K562 (cell line): Measurements from ENCODE around the gene TTC9C. TPM values are rescaled to one million over a fixed set of nuclear protein-coding genes. Genes with fewer than 3 reads are reported as not detected.

ENCODE experiments used
- ATAC-seq: fragments of 200-7000 bp; cut with Tn5 transposase; 3 replicates; pipeline ENCODE4 v1.9.1; 2020; ENCODE audit warnings: moderate library complexity
- BruUV-seq: library from RNA; stranded (reverse); fragments of 400-500 nt; replicated peaks from 2 replicates; lab custom pipeline; 2021; lab: Mats Ljungman, UMichigan
- CTCF ChIA-PET: fragments of 300-600 bp; formaldehyde crosslinking; extraction: SDS; loops from one replicate; lab custom pipeline; 2021; ENCODE audit warnings: low intra/inter-chr PET ratio; lab: Yijun Ruan, JAX
- POLR2A ChIA-PET: fragments of 300-600, 350-650 bp; sonication (Branson Sonifier 250); formaldehyde crosslinking; extraction: SDS; loops from one replicate; lab custom pipeline; 2021; ENCODE audit warnings: antibody characterized with exemption, inconsistent platforms; lab: Yijun Ruan, JAX
- DNase-seq, 4 experiments: peaks; one replicate each; pipeline versions ENCODE4 v3.0.0 to v3.0.0-alpha.2; 2011 to 2018; ENCODE audit warnings: low spot score in 3 of 4, mixed read lengths in 3 of 4; ENCODE audit errors: extremely low read depth in 1 of 4
- FAIRE-seq: peaks from 2 replicates; lab custom pipeline; 2011; peaks lifted over from hg19 to GRCh38; lab: Jason Lieb, UNC
- H2AFZ ChIP-seq: 2 replicates; pipeline ENCODE4 v1.6.0; 2011; ENCODE audit warnings: low read depth, low read length, control low read depth, inconsistent platforms
- H3K27ac ChIP-seq: fragments of 200-600 bp; 3 replicates; pipeline ENCODE4 v1.8.0; 2011; ENCODE audit warnings: low read depth, mild to moderate bottlenecking, control low read depth, inconsistent platforms, low read length, moderate library complexity, mixed read lengths; ENCODE audit errors: extremely low read depth
- H3K27me3 ChIP-seq, 2 experiments: fragments of 300-600 bp in 1 of 2; 2 replicates in 1 of 2; 3 replicates in 1 of 2; pipeline versions ENCODE4 v1.6.0 to v1.8.0; 2011; ENCODE audit warnings: inconsistent platforms in 2 of 2, low read length in 2 of 2, mild to moderate bottlenecking in 1 of 2, mixed read lengths in 1 of 2, moderate library complexity in 1 of 2; ENCODE audit not compliant: control insufficient read depth in 2 of 2, insufficient read depth in 2 of 2
- H3K36me3 ChIP-seq: fragments of 300-600 bp; 3 replicates; pipeline ENCODE4 v1.8.0; 2011; ENCODE audit warnings: mild to moderate bottlenecking, low read length, inconsistent platforms; ENCODE audit not compliant: control insufficient read depth, insufficient read depth
- H3K4me1 ChIP-seq, 2 experiments: fragments of 200-600 bp in 1 of 2; replicated peaks in 1 of 2; 2 replicates in 1 of 2; 3 replicates in 1 of 2; pipeline versions ENCODE4 v1.5.1 to v1.8.0; 2011; ENCODE audit warnings: inconsistent platforms in 2 of 2, low read length in 2 of 2, mild to moderate bottlenecking in 1 of 2, mixed read lengths in 1 of 2, moderate library complexity in 1 of 2; ENCODE audit not compliant: control insufficient read depth in 2 of 2, insufficient read depth in 2 of 2
- H3K4me2 ChIP-seq: 2 replicates; pipeline ENCODE4 v1.6.1; 2011; ENCODE audit warnings: low read length, control low read depth, inconsistent platforms, mixed read lengths; ENCODE audit not compliant: insufficient read depth
- H3K4me3 ChIP-seq: fragments of 200-600 bp; sonication (generic), shearing (Covaris generic); 2 replicates; pipeline ENCODE4 v1.5.1; 2016; ENCODE audit warnings: control low read depth, inconsistent platforms
- H3K79me2 ChIP-seq: fragments of 200-600 bp; 3 replicates; pipeline ENCODE4 v1.8.0; 2011; ENCODE audit warnings: low read length, inconsistent platforms; ENCODE audit not compliant: control insufficient read depth, insufficient read depth
- H3K9ac ChIP-seq, 2 experiments: 2 replicates each; pipeline versions ENCODE4 v1.6.0 to v1.6.1; 2011; ENCODE audit warnings: low read depth in 2 of 2, low read length in 2 of 2, control low read depth in 1 of 2, inconsistent platforms in 1 of 2, mild to moderate bottlenecking in 1 of 2, mixed read lengths in 1 of 2; ENCODE audit not compliant: insufficient read depth in 1 of 2
- H3K9me1 ChIP-seq: one replicate; pipeline ENCODE4 v1.6.0; 2011; ENCODE audit warnings: inconsistent platforms, mild to moderate bottlenecking, low read length, moderate library complexity; ENCODE audit not compliant: control insufficient read depth, insufficient read depth
- H3K9me3 ChIP-seq: replicated peaks from 2 replicates; pipeline ENCODE4 v1.5.1; 2011; ENCODE audit warnings: low read depth, low read length, inconsistent platforms; ENCODE audit not compliant: control insufficient read depth, insufficient read depth
- H4K20me1 ChIP-seq: replicated peaks from 2 replicates; pipeline ENCODE4 v1.6.1; 2011; ENCODE audit warnings: low read length, inconsistent platforms, mixed read lengths; ENCODE audit not compliant: control insufficient read depth, insufficient read depth
- CBX5 ChIP-seq: IDR thresholded peaks from 2 replicates; pipeline ENCODE4 v1.6.1; 2014; ENCODE audit warnings: low read depth, borderline replicate concordance
- FOXJ3 ChIP-seq: sonication (generic); formaldehyde crosslinking; IDR thresholded peaks from 2 replicates; pipeline ENCODE4 v1.4.0; 2020; ENCODE audit warnings: mild to moderate bottlenecking, missing genetic modification reagents
- GATAD2A ChIP-seq: fragments of 450-650 bp; IDR thresholded peaks from 2 replicates; pipeline ENCODE4 v1.6.1; 2017
- NFIX ChIP-seq: fragments of 250-450 bp; sonication (Bioruptor Pico); IDR thresholded peaks from 2 replicates; pipeline ENCODE4 v1.4.0; 2020; ENCODE audit warnings: low read depth, mild to moderate bottlenecking, moderate library complexity
- PRMT5 ChIP-seq: sonication (generic); formaldehyde crosslinking; IDR thresholded peaks from 2 replicates; pipeline ENCODE4 v1.5.0; 2020; ENCODE audit warnings: missing genetic modification reagents
- SMAD4 ChIP-seq: fragments of 250-450 bp; sonication (Bioruptor Pico); conservative IDR thresholded peaks from 2 replicates; pipeline ENCODE4 v1.8.0; 2021; ENCODE audit warnings: inconsistent platforms, mild to moderate bottlenecking, moderate library complexity
- SMARCC2 ChIP-seq: fragments of 450-650 bp; IDR thresholded peaks from 2 replicates; pipeline ENCODE4 v1.6.1; 2017; ENCODE audit warnings: antibody characterized with exemption, moderate library complexity, mild to moderate bottlenecking, low read depth
- TAF15 ChIP-seq: fragments of 200-400 bp; formaldehyde crosslinking; IDR thresholded peaks from 2 replicates; pipeline ENCODE4 v1.6.1; 2017; ENCODE audit warnings: mild to moderate bottlenecking, low read depth, low read length, moderate library complexity
- whole genome bisulfite sequencing: fragments of 100-300 bp; shearing (Covaris generic); methylation state at CpG from one replicate; pipeline ENCODE4 v1.1.6; 2016; ENCODE audit warnings: low coverage, mixed read lengths; ENCODE audit not compliant: insufficient coverage; ENCODE audit errors: missing lambda C conversion rate; 5-methylcytosine and 5-hydroxymethylcytosine counted together
- in situ Hi-C: fragments of 300-500 bp; cut with MboI; formaldehyde crosslinking; loops from 4 replicates; pipeline ENCODE4 v1.15.0; 2018; ENCODE audit warnings: inconsistent platforms, mixed read lengths
- intact Hi-C: fragments of 100-400 bp; cut with micrococcal nuclease; formaldehyde crosslinking; loops from 2 replicates; pipeline ENCODE4 v1.14.2; 2022
- polyA plus RNA-seq, 8 experiments: library from polyadenylated mRNA; depleted of rRNA in 4 of 8; stranded (reverse) in 5 of 8; unstranded in 3 of 8; fragments of >200 nt; fragmentation: Nextera tagmentation in 2 of 8; fragmentation: Illumina TruSeq in 1 of 8; extraction: Ambion mirVana in 2 of 8; extraction: Trizol in 1 of 8; gene quantifications; 2 replicates each; pipeline versions ENCODE4 v1.2.1 to v1.2.3, GENCODE V29; 2011 to 2014; ENCODE audit warnings: inconsistent platforms in 1 of 8, missing spikeins in 1 of 8
- total RNA-seq, 7 experiments: library from RNA; depleted of rRNA in 6 of 7; stranded (reverse); fragments of >200 nt in 6 of 7; fragmentation: Illumina TruSeq in 2 of 7; extraction: Trizol in 2 of 7; gene quantifications; 2 replicates each; pipeline versions ENCODE4 v1.2.1 to v1.2.3, GENCODE V29; 2011 to 2021; ENCODE audit warnings: low replicate concordance in 1 of 7
- TF ChIP-seq, protein P1 (sequence below): fragments of 200-600 bp; sonication (generic); IDR thresholded peaks from one replicate; pipeline ENCODE4 v1.6.1; 2012; ENCODE audit warnings: mild to moderate bottlenecking, low read depth, low read length, inconsistent platforms

TTC9C gene
- total and polyA plus RNA-seq, 9 of the 15 experiments (the other 6 are each of a cell fraction or from before 2014, with no cell fraction given), result 32.8 to 59.0 (median 37.1) TPM

DNA sequence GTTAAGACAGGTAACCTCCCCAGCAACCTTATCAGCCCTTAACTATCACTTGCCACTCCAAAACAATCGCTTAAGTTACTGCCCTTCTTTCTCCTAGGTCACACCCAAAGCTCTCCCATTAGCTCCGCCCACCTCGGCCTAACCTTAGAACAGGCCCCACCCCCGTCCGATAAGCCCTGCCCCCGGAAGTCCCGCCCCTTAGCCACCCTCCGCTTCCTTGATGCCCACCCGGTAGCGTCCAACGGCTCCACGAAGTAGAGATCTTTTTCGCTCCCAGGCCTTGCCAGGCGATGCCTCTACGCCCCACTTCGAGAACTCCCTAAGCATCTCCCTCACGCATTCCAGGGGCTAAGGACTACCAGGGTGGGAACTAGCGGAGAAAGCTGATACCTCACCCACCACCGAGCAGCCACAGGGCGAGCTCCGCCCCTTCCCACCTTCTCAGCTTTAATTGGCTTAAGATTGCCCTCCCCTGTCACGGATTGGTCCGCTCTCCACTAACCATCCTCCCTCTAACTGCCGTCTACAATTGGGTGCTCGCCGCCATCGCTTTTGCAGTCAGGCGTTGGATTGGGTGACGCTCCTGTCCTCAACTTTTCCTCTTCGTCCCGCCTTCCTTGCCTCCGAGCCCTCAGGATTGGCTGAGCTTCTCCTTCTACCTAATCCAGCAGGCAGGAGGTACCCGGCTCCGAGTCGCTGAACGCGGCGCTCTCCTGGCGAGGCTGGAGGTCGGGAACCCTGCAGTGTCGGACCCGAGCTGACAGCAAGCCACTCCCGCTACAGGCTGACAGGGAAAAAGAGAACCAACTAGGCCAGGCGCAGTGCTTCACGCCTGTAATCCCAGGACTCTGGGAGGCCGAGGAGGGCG is 25.7 kb downstream of the TTC9C start, which contains the start of gene ZBTB3:
Gene ZBTB3 (minus strand): TSS at position 425 of the 868 bp plus-strand sequence. CDS start 496 bp downstream, outside the sequence.
- peak within 1 kb of the TSS; percentile 84 to 96 for H3K9ac ChIP-seq
- H2AFZ ChIP-seq, result peak within 1 kb of the TSS; percentile 98
- no peaks in the 10 kb centered on the region for H3K9me3 ChIP-seq
- H3K27me3 ChIP-seq, result no peaks in the 10 kb centered on the region
- FAIRE-seq (peak; percentile 100), DNase-seq (peak; percentile 95 to 99 (median 96)), ATAC-seq (peak; percentile 98)
- peak within 1 kb of the TSS; percentile 86 for H3K27ac ChIP-seq
- BruUV-seq, result no TSS peak
- H3K4me1 ChIP-seq, result peaks cover 14 to 28% of the 10 kb centered on the region in 2 experiments; a peak in 4 of 5 replicates
- no peaks in the 10 kb centered on the region for H4K20me1 ChIP-seq
- in situ Hi-C loops, result no loop called here
- H3K9me1 ChIP-seq, result no peaks in the 10 kb centered on the region
- POLR2A ChIA-PET, result interaction anchor here (0.6 to 2.7 kb wide), 35 partner anchors 8 to 1241 kb away, joined by 3 to 27 read pairs (median 5); partner anchors contain the start of genes BSCL2, C11orf98, CSKMT and GNG3
- peak within 1 kb of the TSS; percentile 63 for H3K4me3 ChIP-seq
- peak within 1 kb of the TSS; percentile 94 for H3K4me2 ChIP-seq
- WGBS, result under 1% methylated on average over 41 of the region's 47 CpGs
- intact Hi-C loops, result no loop called here
- CTCF ChIA-PET, result interaction anchor here (0.7 kb wide), 1 partner anchor 41 kb away, joined by 3 read pairs; no protein-coding TSS in a partner anchor
- H3K79me2 ChIP-seq, result peaks cover 22% of the 10 kb centered on the region
- H3K36me3 ChIP-seq, result peaks cover 20% of the 10 kb centered on the region; the same call in 1 of the 3 replicates
- TF ChIP-seq SMAD4 (CRISPR knock-in tag), result no peak
- no peak for TF ChIP-seq CBX5
- TF ChIP-seq TAF15, result no peak
- no peak for TF ChIP-seq PRMT5 (CRISPR knock-in tag)
- TF ChIP-seq FOXJ3, result no peak
- no peak for TF ChIP-seq SMARCC2
- TF ChIP-seq GATAD2A, result no peak
- no peak for TF ChIP-seq NFIX (CRISPR knock-in tag)
- TF ChIP-seq, protein P1, sequence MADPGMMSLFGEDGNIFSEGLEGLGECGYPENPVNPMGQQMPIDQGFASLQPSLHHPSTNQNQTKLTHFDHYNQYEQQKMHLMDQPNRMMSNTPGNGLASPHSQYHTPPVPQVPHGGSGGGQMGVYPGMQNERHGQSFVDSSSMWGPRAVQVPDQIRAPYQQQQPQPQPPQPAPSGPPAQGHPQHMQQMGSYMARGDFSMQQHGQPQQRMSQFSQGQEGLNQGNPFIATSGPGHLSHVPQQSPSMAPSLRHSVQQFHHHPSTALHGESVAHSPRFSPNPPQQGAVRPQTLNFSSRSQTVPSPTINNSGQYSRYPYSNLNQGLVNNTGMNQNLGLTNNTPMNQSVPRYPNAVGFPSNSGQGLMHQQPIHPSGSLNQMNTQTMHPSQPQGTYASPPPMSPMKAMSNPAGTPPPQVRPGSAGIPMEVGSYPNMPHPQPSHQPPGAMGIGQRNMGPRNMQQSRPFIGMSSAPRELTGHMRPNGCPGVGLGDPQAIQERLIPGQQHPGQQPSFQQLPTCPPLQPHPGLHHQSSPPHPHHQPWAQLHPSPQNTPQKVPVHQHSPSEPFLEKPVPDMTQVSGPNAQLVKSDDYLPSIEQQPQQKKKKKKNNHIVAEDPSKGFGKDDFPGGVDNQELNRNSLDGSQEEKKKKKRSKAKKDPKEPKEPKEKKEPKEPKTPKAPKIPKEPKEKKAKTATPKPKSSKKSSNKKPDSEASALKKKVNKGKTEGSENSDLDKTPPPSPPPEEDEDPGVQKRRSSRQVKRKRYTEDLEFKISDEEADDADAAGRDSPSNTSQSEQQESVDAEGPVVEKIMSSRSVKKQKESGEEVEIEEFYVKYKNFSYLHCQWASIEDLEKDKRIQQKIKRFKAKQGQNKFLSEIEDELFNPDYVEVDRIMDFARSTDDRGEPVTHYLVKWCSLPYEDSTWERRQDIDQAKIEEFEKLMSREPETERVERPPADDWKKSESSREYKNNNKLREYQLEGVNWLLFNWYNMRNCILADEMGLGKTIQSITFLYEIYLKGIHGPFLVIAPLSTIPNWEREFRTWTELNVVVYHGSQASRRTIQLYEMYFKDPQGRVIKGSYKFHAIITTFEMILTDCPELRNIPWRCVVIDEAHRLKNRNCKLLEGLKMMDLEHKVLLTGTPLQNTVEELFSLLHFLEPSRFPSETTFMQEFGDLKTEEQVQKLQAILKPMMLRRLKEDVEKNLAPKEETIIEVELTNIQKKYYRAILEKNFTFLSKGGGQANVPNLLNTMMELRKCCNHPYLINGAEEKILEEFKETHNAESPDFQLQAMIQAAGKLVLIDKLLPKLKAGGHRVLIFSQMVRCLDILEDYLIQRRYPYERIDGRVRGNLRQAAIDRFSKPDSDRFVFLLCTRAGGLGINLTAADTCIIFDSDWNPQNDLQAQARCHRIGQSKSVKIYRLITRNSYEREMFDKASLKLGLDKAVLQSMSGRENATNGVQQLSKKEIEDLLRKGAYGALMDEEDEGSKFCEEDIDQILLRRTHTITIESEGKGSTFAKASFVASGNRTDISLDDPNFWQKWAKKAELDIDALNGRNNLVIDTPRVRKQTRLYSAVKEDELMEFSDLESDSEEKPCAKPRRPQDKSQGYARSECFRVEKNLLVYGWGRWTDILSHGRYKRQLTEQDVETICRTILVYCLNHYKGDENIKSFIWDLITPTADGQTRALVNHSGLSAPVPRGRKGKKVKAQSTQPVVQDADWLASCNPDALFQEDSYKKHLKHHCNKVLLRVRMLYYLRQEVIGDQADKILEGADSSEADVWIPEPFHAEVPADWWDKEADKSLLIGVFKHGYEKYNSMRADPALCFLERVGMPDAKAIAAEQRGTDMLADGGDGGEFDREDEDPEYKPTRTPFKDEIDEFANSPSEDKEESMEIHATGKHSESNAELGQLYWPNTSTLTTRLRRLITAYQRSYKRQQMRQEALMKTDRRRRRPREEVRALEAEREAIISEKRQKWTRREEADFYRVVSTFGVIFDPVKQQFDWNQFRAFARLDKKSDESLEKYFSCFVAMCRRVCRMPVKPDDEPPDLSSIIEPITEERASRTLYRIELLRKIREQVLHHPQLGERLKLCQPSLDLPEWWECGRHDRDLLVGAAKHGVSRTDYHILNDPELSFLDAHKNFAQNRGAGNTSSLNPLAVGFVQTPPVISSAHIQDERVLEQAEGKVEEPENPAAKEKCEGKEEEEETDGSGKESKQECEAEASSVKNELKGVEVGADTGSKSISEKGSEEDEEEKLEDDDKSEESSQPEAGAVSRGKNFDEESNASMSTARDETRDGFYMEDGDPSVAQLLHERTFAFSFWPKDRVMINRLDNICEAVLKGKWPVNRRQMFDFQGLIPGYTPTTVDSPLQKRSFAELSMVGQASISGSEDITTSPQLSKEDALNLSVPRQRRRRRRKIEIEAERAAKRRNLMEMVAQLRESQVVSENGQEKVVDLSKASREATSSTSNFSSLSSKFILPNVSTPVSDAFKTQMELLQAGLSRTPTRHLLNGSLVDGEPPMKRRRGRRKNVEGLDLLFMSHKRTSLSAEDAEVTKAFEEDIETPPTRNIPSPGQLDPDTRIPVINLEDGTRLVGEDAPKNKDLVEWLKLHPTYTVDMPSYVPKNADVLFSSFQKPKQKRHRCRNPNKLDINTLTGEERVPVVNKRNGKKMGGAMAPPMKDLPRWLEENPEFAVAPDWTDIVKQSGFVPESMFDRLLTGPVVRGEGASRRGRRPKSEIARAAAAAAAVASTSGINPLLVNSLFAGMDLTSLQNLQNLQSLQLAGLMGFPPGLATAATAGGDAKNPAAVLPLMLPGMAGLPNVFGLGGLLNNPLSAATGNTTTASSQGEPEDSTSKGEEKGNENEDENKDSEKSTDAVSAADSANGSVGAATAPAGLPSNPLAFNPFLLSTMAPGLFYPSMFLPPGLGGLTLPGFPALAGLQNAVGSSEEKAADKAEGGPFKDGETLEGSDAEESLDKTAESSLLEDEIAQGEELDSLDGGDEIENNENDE, result no peak
